Kidney tubule cell (primary cell): ENCODE measurements around the gene ASIP.
A peak's percentile ranks its signal among the peaks of the same experiment; 100 is the strongest.
"Not testable (repeated sequence)": the region's sequence is repeated elsewhere in the genome, so short reads cannot be mapped to it uniquely, and the experiment has no call there.

Experiments
- DNase-seq: peaks from one replicate; pipeline ENCODE4 v3.0.0-alpha.2; 2018; ENCODE audit warnings: low spot score

The ASIP gene

GRCh38 chr20:34242879-34243278 lies 1.7 kb downstream of the ASIP start:
- DNase-seq, result no peak

- DNase-seq, result no peak
These were observed 2.2 kb downstream of the ASIP start for GRCh38 chr20:34243377-34243776.

- DNase-seq, result no peak
These were observed 5.0 kb downstream of the ASIP start for GRCh38 chr20:34246126-34246626.

GRCh38 chr20:34249291-34249690 lies 8.1 kb downstream of the ASIP start:
- no peak for DNase-seq

GRCh38 chr20:34250005-34250404 lies 8.8 kb downstream of the ASIP start:
- DNase-seq, result no peak

GRCh38 chr20:34251619-34252018 lies 10.4 kb downstream of the ASIP start:
- no peak for DNase-seq

GRCh38 chr20:34252431-34253086 lies 11.3 kb downstream of the ASIP start:
- not testable (repeated sequence) for DNase-seq

GRCh38 chr20:34254979-34255378 lies 13.8 kb downstream of the ASIP start:
- no peak for DNase-seq

- DNase-seq, result no peak
These were observed 15.5 kb downstream of the ASIP start for GRCh38 chr20:34256629-34257124.

- DNase-seq, result no peak
These were observed 19.2 kb downstream of the ASIP start for GRCh38 chr20:34260208-34260942.

GRCh38 chr20:34262488-34263288 lies 21.5 kb downstream of the ASIP start:
- DNase-seq, result peak; percentile 35

- not testable (repeated sequence) for DNase-seq
These were observed 22.2 kb downstream of the ASIP start for GRCh38 chr20:34263468-34263867.

- DNase-seq, result no peak
These were observed 22.9 kb downstream of the ASIP start for GRCh38 chr20:34264141-34264540.

- DNase-seq, result no peak
These were observed 26.9 kb downstream of the ASIP start for GRCh38 chr20:34268145-34268544.

GRCh38 chr20:34268851-34269636 lies 27.8 kb downstream of the ASIP start:
- peak; percentile 33 for DNase-seq

GRCh38 chr20:34269996-34270627 lies 28.9 kb downstream of the ASIP start:
- DNase-seq, result peak; percentile 16

GRCh38 chr20:34271956-34272355 lies 30.7 kb downstream of the ASIP start:
- DNase-seq, result peak; percentile 28

GRCh38 chr20:34274694-34275093 lies 33.5 kb downstream of the ASIP start:
- no peak for DNase-seq

- no peak for DNase-seq
These were observed 40.0 kb downstream of the ASIP start for GRCh38 chr20:34281177-34281576.

GRCh38 chr20:34282041-34282440 lies 40.8 kb downstream of the ASIP start:
- DNase-seq, result no peak

GRCh38 chr20:34283844-34284243 lies 42.6 kb downstream of the ASIP start:
- no peak for DNase-seq
